SJCRH30 (cell line): ENCODE measurements around the gene VWF. TPM values are rescaled to one million over a fixed set of nuclear protein-coding genes. Genes with fewer than 3 reads are reported as not detected.

Source experiments
- DNase-seq, 2 experiments: peaks; one replicate each; pipeline ENCODE4 v3.0.0-alpha.2; 2015 to 2020
- H3K27ac ChIP-seq: fragments of 250-450 bp; sonication (Bioruptor Pico); 2 replicates; pipeline ENCODE4 v1.5.1; 2020; ENCODE audit warnings: mild to moderate bottlenecking, moderate library complexity
- H3K27me3 ChIP-seq: fragments of 250-450 bp; sonication (Bioruptor Pico); 2 replicates; pipeline ENCODE4 v1.5.1; 2020; ENCODE audit warnings: mild to moderate bottlenecking, moderate library complexity
- H3K36me3 ChIP-seq: fragments of 250-450 bp; sonication (Bioruptor Pico); 2 replicates; pipeline ENCODE4 v1.5.1; 2020; ENCODE audit warnings: mild to moderate bottlenecking, moderate library complexity
- H3K4me1 ChIP-seq: fragments of 250-450 bp; sonication (Bioruptor Pico); 2 replicates; pipeline ENCODE4 v1.5.1; 2020; ENCODE audit warnings: mild to moderate bottlenecking, moderate library complexity
- H3K4me3 ChIP-seq: fragments of 250-450 bp; sonication (Bioruptor Pico); 2 replicates; pipeline ENCODE4 v1.5.1; 2020; ENCODE audit warnings: mild to moderate bottlenecking, moderate library complexity
- H3K9me3 ChIP-seq: fragments of 250-450 bp; sonication (Bioruptor Pico); replicated peaks from 2 replicates; pipeline ENCODE4 v1.5.1; 2020; ENCODE audit warnings: mild to moderate bottlenecking, moderate library complexity
- total RNA-seq: library from RNA; depleted of rRNA; stranded (reverse); fragments of >200 nt; shearing (Covaris generic); gene quantifications from 2 replicates; pipeline ENCODE4 v1.2.3, GENCODE V29; 2014

VWF gene
- total RNA-seq, 1 experiment from 2014 or later = 0.73 TPM

GRCh38 chr12:5956987-5957386 is 167.5 kb downstream of the VWF start:
- H3K9me3 ChIP-seq = no peaks in the 10 kb centered on the region
- no peaks in the 10 kb centered on the region for H3K27me3 ChIP-seq
- DNase-seq = no peak
- no peaks in the 10 kb centered on the region for H3K4me1 ChIP-seq
- H3K27ac ChIP-seq = no peak overlapping the region
- no peak overlapping the region for H3K4me3 ChIP-seq
- H3K36me3 ChIP-seq = no peaks in the 10 kb centered on the region

GRCh38 chr12:5954661-5955060 is 169.8 kb downstream of the VWF start:
- Histone ChIP-seq H3K27me3 (no peaks in the 10 kb centered on the region), H3K27ac (no peak overlapping the region), H3K36me3 (no peaks in the 10 kb centered on the region), H3K9me3 (no peaks in the 10 kb centered on the region), H3K4me1 (no peaks in the 10 kb centered on the region), H3K4me3 (no peak overlapping the region)
- DNase-seq = no peak

GRCh38 chr12:5953835-5954586 is 170.5 kb downstream of the VWF start:
- H3K4me3 ChIP-seq = no peak overlapping the region
- no peaks in the 10 kb centered on the region for H3K4me1 ChIP-seq
- no peak for DNase-seq
- no peaks in the 10 kb centered on the region for H3K36me3 ChIP-seq
- H3K9me3 ChIP-seq = no peaks in the 10 kb centered on the region
- H3K27me3 ChIP-seq = no peaks in the 10 kb centered on the region
- H3K27ac ChIP-seq = no peak overlapping the region

- no peak for DNase-seq
- Histone ChIP-seq H3K4me1 (no peaks in the 10 kb centered on the region), H3K27me3 (no peaks in the 10 kb centered on the region), H3K36me3 (no peaks in the 10 kb centered on the region), H3K4me3 (no peak overlapping the region), H3K27ac (no peak overlapping the region), H3K9me3 (no peaks in the 10 kb centered on the region)
These were observed 172.4 kb downstream of the VWF start for GRCh38 chr12:5952031-5952430.

- Histone ChIP-seq H3K4me1 (no peaks in the 10 kb centered on the region), H3K36me3 (no peaks in the 10 kb centered on the region), H3K27ac (no peak overlapping the region), H3K9me3 (no peaks in the 10 kb centered on the region), H3K27me3 (peaks cover 9% of the 10 kb centered on the region; the same call in 1 of the 2 replicates), H3K4me3 (no peak overlapping the region)
- DNase-seq = no peak
These were observed 175.8 kb downstream of the VWF start for GRCh38 chr12:5948696-5949095.

- H3K4me1 ChIP-seq = no peaks in the 10 kb centered on the region
- no peak overlapping the region for H3K27ac ChIP-seq
- no peak for DNase-seq
- no peaks in the 10 kb centered on the region for H3K9me3 ChIP-seq
- H3K4me3 ChIP-seq = no peak overlapping the region
- no peaks in the 10 kb centered on the region; the same call in 1 of the 2 replicates for H3K36me3 ChIP-seq
- peaks cover 9% of the 10 kb centered on the region for H3K27me3 ChIP-seq
These were observed 177.5 kb downstream of the VWF start for GRCh38 chr12:5947006-5947405.

- no peaks in the 10 kb centered on the region for H3K9me3 ChIP-seq
- no peaks in the 10 kb centered on the region; the same call in 1 of the 2 replicates for H3K36me3 ChIP-seq
- no peak overlapping the region for H3K4me3 ChIP-seq
- no peaks in the 10 kb centered on the region for H3K4me1 ChIP-seq
- peaks cover 9% of the 10 kb centered on the region for H3K27me3 ChIP-seq
- no peak for DNase-seq
- no peak overlapping the region for H3K27ac ChIP-seq
These were observed 178.1 kb downstream of the VWF start for GRCh38 chr12:5946388-5946787.

- H3K36me3 ChIP-seq = no peaks in the 10 kb centered on the region; the same call in 1 of the 2 replicates
- H3K27ac ChIP-seq = no peak within 1 kb of the TSS
- H3K9me3 ChIP-seq = no peaks in the 10 kb centered on the region; the same call in 1 of the 2 replicates
- no peaks in the 10 kb centered on the region for H3K4me1 ChIP-seq
- DNase-seq = peak; percentile 30 to 47
- peak within 1 kb of the TSS; percentile 42 for H3K4me3 ChIP-seq
- H3K27me3 ChIP-seq = peaks cover 9% of the 10 kb centered on the region
These were observed 179.1 kb downstream of the VWF start, which contains the start of gene ANO2 for GRCh38 chr12:5945071-5946008. TSS of gene ANO2 (minus strand) at chr12:5945259. CDS start at chr12:5945217, 42 bp downstream.

- Histone ChIP-seq H3K27me3 (peaks cover 9% of the 10 kb centered on the region), H3K4me1 (no peaks in the 10 kb centered on the region), H3K36me3 (no peaks in the 10 kb centered on the region; the same call in 1 of the 2 replicates), H3K9me3 (no peaks in the 10 kb centered on the region; the same call in 1 of the 2 replicates), H3K27ac (no peak overlapping the region), H3K4me3 (peak overlapping the region; percentile 42)
- no peak for DNase-seq
These were observed 179.8 kb downstream of the VWF start for GRCh38 chr12:5944688-5945070.

GRCh38 chr12:5944053-5944452 is 180.4 kb downstream of the VWF start:
- H3K9me3 ChIP-seq = no peaks in the 10 kb centered on the region; the same call in 1 of the 2 replicates
- no peaks in the 10 kb centered on the region for H3K4me1 ChIP-seq
- no peak overlapping the region for H3K27ac ChIP-seq
- no peak for DNase-seq
- no peak overlapping the region for H3K4me3 ChIP-seq
- H3K27me3 ChIP-seq = peaks cover 9% of the 10 kb centered on the region
- no peaks in the 10 kb centered on the region; the same call in 1 of the 2 replicates for H3K36me3 ChIP-seq

GRCh38 chr12:5941907-5942306 is 182.6 kb downstream of the VWF start:
- Histone ChIP-seq H3K27ac (no peak overlapping the region), H3K9me3 (no peaks in the 10 kb centered on the region; the same call in 1 of the 2 replicates), H3K36me3 (no peaks in the 10 kb centered on the region; the same call in 1 of the 2 replicates), H3K27me3 (peaks cover 9% of the 10 kb centered on the region), H3K4me1 (no peaks in the 10 kb centered on the region), H3K4me3 (no peak overlapping the region)
- no peak for DNase-seq

GRCh38 chr12:5927732-5928516 is 196.5 kb downstream of the VWF start:
- H3K4me3 ChIP-seq = no peak overlapping the region
- no peaks in the 10 kb centered on the region for H3K9me3 ChIP-seq
- no peaks in the 10 kb centered on the region for H3K27me3 ChIP-seq
- no peak for DNase-seq
- no peaks in the 10 kb centered on the region for H3K4me1 ChIP-seq
- H3K27ac ChIP-seq = no peak overlapping the region
- H3K36me3 ChIP-seq = no peaks in the 10 kb centered on the region

GRCh38 chr12:5925646-5926045 is 198.8 kb downstream of the VWF start:
- no peaks in the 10 kb centered on the region for H3K36me3 ChIP-seq
- no peak overlapping the region for H3K4me3 ChIP-seq
- no peak overlapping the region for H3K27ac ChIP-seq
- no peak for DNase-seq
- no peaks in the 10 kb centered on the region for H3K9me3 ChIP-seq
- no peaks in the 10 kb centered on the region for H3K27me3 ChIP-seq
- H3K4me1 ChIP-seq = no peaks in the 10 kb centered on the region

- DNase-seq = no peak
- H3K36me3 ChIP-seq = no peaks in the 10 kb centered on the region
- H3K27ac ChIP-seq = no peak overlapping the region
- H3K27me3 ChIP-seq = no peaks in the 10 kb centered on the region
- no peaks in the 10 kb centered on the region for H3K9me3 ChIP-seq
- H3K4me3 ChIP-seq = no peak overlapping the region
- no peaks in the 10 kb centered on the region for H3K4me1 ChIP-seq
These were observed 200.1 kb downstream of the VWF start for GRCh38 chr12:5924342-5924741.
